Parathyroid adenoma (tissue), 2 donors: ENCODE data around the gene SNRPE.

ENCODE experiments used
- H2AFZ ChIP-seq: fragments of 300-600 bp; sonication (generic); one replicate; pipeline ENCODE4 v1.7.0; 2017; ENCODE audit warnings: antibody characterized with exemption, mild to moderate bottlenecking
- H3K27ac ChIP-seq: fragments of 300-600 bp; sonication (generic); one replicate; pipeline ENCODE4 v1.7.0; 2017
- H3K27me3 ChIP-seq: fragments of 300-600 bp; sonication (generic); one replicate; pipeline ENCODE4 v1.7.0; 2017; ENCODE audit warnings: low read length; ENCODE audit not compliant: control insufficient read depth, insufficient read depth
- H3K36me3 ChIP-seq: fragments of 300-600 bp; sonication (generic); one replicate; pipeline ENCODE4 v1.7.0; 2017; ENCODE audit warnings: low read length; ENCODE audit not compliant: control insufficient read depth, insufficient read depth
- H3K4me1 ChIP-seq: fragments of 300-600 bp; sonication (generic); one replicate; pipeline ENCODE4 v1.7.0; 2017; ENCODE audit warnings: control low read depth
- H3K4me2 ChIP-seq: fragments of 300-600 bp; sonication (generic); one replicate; pipeline ENCODE4 v1.7.0; 2017; ENCODE audit warnings: low read length
- H3K4me3 ChIP-seq: fragments of 300-600 bp; sonication (generic); one replicate; pipeline ENCODE4 v1.7.0; 2017; ENCODE audit warnings: low read depth, low read length
- H3K79me2 ChIP-seq: fragments of 300-600 bp; sonication (generic); one replicate; pipeline ENCODE4 v1.7.0; 2017; ENCODE audit warnings: control low read depth
- H3K9ac ChIP-seq: fragments of 300-600 bp; sonication (generic); one replicate; pipeline ENCODE4 v1.7.0; 2017; ENCODE audit warnings: mild to moderate bottlenecking
- H3K9me3 ChIP-seq: fragments of 300-600 bp; sonication (generic); one replicate; pipeline ENCODE4 v1.7.0; 2017; ENCODE audit warnings: low read length; ENCODE audit not compliant: control insufficient read depth
- CTCF ChIP-seq: fragments of 300-600 bp; sonication (generic); IDR thresholded peaks from one replicate; pipeline ENCODE4 v1.7.0; 2017; ENCODE audit warnings: antibody characterized with exemption, mild to moderate bottlenecking
- donor health status: primary hyperparathyroidism.

Gene SNRPE

GRCh38 chr1:203888807-203889251 lies 27.4 kb downstream of the SNRPE start:
- Histone ChIP-seq H3K79me2 (no peaks in the 10 kb centered on the region), H3K9ac (no peak overlapping the region), H3K27me3 (no peaks in the 10 kb centered on the region), H3K9me3 (no peaks in the 10 kb centered on the region), H3K4me1 (no peaks in the 10 kb centered on the region), H3K27ac (no peak overlapping the region), H3K4me2 (no peak overlapping the region), H3K4me3 (no peak overlapping the region), H2AFZ (no peak overlapping the region), H3K36me3 (no peaks in the 10 kb centered on the region)
- no peak for TF ChIP-seq CTCF

GRCh38 chr1:203891950-203892349 lies 30.6 kb downstream of the SNRPE start:
- H3K79me2 ChIP-seq: no peaks in the 10 kb centered on the region
- no peaks in the 10 kb centered on the region for H3K36me3 ChIP-seq
- H3K9me3 ChIP-seq: no peaks in the 10 kb centered on the region
- no peaks in the 10 kb centered on the region for H3K4me1 ChIP-seq
- H2AFZ ChIP-seq: no peak overlapping the region
- TF ChIP-seq CTCF: no peak
- H3K4me2 ChIP-seq: no peak overlapping the region
- no peak overlapping the region for H3K27ac ChIP-seq
- no peak overlapping the region for H3K4me3 ChIP-seq
- no peaks in the 10 kb centered on the region for H3K27me3 ChIP-seq
- H3K9ac ChIP-seq: no peak overlapping the region

GRCh38 chr1:203898458-203899352 lies 37.3 kb downstream of the SNRPE start:
- Histone ChIP-seq H3K36me3 (no peaks in the 10 kb centered on the region), H3K4me3 (no peak overlapping the region), H3K9me3 (no peaks in the 10 kb centered on the region), H3K4me2 (no peak overlapping the region), H3K79me2 (no peaks in the 10 kb centered on the region), H2AFZ (no peak overlapping the region), H3K4me1 (no peaks in the 10 kb centered on the region), H3K27ac (no peak overlapping the region), H3K27me3 (no peaks in the 10 kb centered on the region), H3K9ac (no peak overlapping the region)
- no peak for TF ChIP-seq CTCF

GRCh38 chr1:203899353-203899716 lies 37.9 kb downstream of the SNRPE start:
- H3K27ac ChIP-seq: no peak overlapping the region

More at GRCh38 chr1:203899353-203899716, 37.9 kb downstream of the SNRPE start:
- H3K4me3 ChIP-seq: no peak overlapping the region
- no peaks in the 10 kb centered on the region for H3K9me3 ChIP-seq
- no peaks in the 10 kb centered on the region for H3K79me2 ChIP-seq
- H3K9ac ChIP-seq: no peak overlapping the region
- no peak overlapping the region for H2AFZ ChIP-seq
- H3K4me2 ChIP-seq: no peak overlapping the region
- no peaks in the 10 kb centered on the region for H3K4me1 ChIP-seq
- no peaks in the 10 kb centered on the region for H3K36me3 ChIP-seq
- H3K27me3 ChIP-seq: no peaks in the 10 kb centered on the region
- TF ChIP-seq CTCF: no peak
